ENCODE results near the gene PHACTR4.

Gene PHACTR4

DNA sequence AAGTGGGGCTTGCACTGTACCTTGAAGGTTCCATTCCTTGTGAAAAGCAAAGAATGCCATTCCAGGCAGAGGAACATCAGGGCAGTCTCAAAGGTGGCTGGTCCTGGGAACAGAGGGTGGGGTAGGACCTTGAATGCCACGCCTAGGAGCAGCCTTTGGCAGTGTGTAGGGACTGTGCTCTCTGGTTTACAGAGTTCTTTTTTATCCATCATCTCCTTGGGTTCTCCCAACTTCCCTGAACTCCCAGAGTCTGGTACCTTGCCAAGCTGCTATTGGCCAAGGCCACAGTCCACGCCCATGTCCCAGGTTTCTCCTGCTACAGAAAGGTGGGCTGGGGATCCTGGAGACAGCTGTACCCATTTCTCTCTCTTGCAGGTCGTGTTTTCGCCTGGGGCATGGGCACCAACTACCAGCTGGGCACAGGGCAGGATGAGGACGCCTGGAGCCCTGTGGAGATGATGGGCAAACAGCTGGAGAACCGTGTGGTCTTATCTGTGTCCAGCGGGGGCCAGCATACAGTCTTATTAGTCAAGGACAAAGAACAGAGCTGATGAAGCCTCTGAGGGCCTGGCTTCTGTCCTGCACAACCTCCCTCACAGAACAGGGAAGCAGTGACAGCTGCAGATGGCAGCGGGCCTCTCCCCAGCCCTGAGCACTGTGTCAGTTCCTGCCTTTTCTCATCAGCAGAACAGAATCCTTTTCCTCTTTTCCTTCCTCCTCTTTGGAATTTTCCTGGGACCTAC, 168.1 kb downstream of the PHACTR4 start:
- H3K4me3 ChIP-seq (replicated peaks; ENCODE audit: insufficient read depth, low read length): no peak overlapping the region
- no peaks in the 10 kb centered on the region for H3K27me3 ChIP-seq (ENCODE audit: insufficient read depth, poor library complexity, severe bottlenecking)
- no peak overlapping the region for H3K27ac ChIP-seq (replicated peaks)
- TF ChIP-seq POLR2AphosphoS5 (IDR thresholded peaks at IDR 0.05; ENCODE audit: low read depth) (no peak), GABPA (IDR thresholded peaks at IDR 0.05; ENCODE audit: low read depth) (no peak), SPI1 (IDR thresholded peaks at IDR 0.05; ENCODE audit: borderline replicate concordance, low read depth) (no peak)
- TF ChIP-seq, protein P1, sequence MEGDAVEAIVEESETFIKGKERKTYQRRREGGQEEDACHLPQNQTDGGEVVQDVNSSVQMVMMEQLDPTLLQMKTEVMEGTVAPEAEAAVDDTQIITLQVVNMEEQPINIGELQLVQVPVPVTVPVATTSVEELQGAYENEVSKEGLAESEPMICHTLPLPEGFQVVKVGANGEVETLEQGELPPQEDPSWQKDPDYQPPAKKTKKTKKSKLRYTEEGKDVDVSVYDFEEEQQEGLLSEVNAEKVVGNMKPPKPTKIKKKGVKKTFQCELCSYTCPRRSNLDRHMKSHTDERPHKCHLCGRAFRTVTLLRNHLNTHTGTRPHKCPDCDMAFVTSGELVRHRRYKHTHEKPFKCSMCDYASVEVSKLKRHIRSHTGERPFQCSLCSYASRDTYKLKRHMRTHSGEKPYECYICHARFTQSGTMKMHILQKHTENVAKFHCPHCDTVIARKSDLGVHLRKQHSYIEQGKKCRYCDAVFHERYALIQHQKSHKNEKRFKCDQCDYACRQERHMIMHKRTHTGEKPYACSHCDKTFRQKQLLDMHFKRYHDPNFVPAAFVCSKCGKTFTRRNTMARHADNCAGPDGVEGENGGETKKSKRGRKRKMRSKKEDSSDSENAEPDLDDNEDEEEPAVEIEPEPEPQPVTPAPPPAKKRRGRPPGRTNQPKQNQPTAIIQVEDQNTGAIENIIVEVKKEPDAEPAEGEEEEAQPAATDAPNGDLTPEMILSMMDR (IDR thresholded peaks at IDR 0.05; ENCODE audit: insufficient read depth, low read length): no peak
- TF ChIP-seq, protein P2, sequence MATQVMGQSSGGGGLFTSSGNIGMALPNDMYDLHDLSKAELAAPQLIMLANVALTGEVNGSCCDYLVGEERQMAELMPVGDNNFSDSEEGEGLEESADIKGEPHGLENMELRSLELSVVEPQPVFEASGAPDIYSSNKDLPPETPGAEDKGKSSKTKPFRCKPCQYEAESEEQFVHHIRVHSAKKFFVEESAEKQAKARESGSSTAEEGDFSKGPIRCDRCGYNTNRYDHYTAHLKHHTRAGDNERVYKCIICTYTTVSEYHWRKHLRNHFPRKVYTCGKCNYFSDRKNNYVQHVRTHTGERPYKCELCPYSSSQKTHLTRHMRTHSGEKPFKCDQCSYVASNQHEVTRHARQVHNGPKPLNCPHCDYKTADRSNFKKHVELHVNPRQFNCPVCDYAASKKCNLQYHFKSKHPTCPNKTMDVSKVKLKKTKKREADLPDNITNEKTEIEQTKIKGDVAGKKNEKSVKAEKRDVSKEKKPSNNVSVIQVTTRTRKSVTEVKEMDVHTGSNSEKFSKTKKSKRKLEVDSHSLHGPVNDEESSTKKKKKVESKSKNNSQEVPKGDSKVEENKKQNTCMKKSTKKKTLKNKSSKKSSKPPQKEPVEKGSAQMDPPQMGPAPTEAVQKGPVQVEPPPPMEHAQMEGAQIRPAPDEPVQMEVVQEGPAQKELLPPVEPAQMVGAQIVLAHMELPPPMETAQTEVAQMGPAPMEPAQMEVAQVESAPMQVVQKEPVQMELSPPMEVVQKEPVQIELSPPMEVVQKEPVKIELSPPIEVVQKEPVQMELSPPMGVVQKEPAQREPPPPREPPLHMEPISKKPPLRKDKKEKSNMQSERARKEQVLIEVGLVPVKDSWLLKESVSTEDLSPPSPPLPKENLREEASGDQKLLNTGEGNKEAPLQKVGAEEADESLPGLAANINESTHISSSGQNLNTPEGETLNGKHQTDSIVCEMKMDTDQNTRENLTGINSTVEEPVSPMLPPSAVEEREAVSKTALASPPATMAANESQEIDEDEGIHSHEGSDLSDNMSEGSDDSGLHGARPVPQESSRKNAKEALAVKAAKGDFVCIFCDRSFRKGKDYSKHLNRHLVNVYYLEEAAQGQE (IDR thresholded peaks at IDR 0.05; ENCODE audit: insufficient replicate concordance, low read depth): no peak
- no peak for DNase-seq (ENCODE audit: low read depth in 1 of 2, low spot score in 1 of 2)

DNA sequence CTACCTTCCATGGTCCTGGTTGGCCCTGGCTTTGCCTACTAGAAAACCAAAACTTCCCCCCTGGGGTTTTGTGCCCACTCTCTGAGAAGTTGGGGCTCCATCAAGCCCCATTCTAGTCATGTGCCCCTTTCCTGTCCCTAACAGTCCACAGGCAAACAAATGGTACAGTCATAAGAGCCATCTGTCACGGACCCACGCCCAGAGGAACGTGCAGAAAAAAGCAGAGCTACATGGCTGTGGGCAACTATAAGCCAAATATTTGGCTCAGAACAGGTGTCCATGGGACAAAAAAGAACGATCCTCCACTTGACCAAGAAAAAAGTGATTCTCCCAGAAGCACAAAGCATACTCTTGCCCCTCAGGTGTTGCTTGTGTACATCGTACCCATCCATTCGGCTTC, 168.7 kb downstream of the PHACTR4 start:
- no peak for TF ChIP-seq SPI1 (IDR thresholded peaks at IDR 0.05; ENCODE audit: borderline replicate concordance, low read depth)
- TF ChIP-seq GABPA (IDR thresholded peaks at IDR 0.05; ENCODE audit: low read depth): no peak
- TF ChIP-seq, protein P2 (IDR thresholded peaks at IDR 0.05; ENCODE audit: insufficient replicate concordance, low read depth): no peak
- no peak for TF ChIP-seq POLR2AphosphoS5 (IDR thresholded peaks at IDR 0.05; ENCODE audit: low read depth)
- TF ChIP-seq, protein P1 (IDR thresholded peaks at IDR 0.05; ENCODE audit: insufficient read depth, low read length): no peak
- no peak for DNase-seq (ENCODE audit: low read depth in 1 of 2, low spot score in 1 of 2)
- Histone ChIP-seq H3K4me3 (replicated peaks; ENCODE audit: insufficient read depth, low read length) (no peak overlapping the region), H3K27ac (replicated peaks) (no peak overlapping the region), H3K27me3 (ENCODE audit: insufficient read depth, poor library complexity, severe bottlenecking) (no peaks in the 10 kb centered on the region)

DNA sequence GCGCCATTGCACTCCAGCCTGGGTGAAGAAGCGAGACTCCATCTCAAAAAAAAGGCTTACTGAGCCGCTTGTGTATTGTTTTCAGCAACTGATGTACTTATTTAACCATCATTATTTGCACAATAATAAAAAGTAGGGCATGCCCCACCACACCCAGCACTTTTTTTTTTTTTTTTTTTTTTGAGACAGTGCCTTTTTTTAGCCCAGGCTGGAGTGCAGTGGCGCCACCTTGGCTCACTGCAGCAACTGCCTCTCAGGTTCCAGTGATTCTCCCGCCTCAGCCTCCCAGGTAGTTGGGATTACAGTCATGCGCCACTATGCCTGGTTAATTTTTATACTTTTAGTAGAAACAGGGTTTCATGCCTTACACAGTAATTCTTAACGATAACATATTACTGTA, 171.1 kb downstream of the PHACTR4 start:
- H3K27me3 ChIP-seq (ENCODE audit: insufficient read depth, poor library complexity, severe bottlenecking): no peaks in the 10 kb centered on the region
- H3K27ac ChIP-seq (replicated peaks): no peak overlapping the region
- TF ChIP-seq, protein P1 (IDR thresholded peaks at IDR 0.05; ENCODE audit: insufficient read depth, low read length): no peak
- no peak for TF ChIP-seq SPI1 (IDR thresholded peaks at IDR 0.05; ENCODE audit: borderline replicate concordance, low read depth)
- no peak for TF ChIP-seq GABPA (IDR thresholded peaks at IDR 0.05; ENCODE audit: low read depth)
- TF ChIP-seq, protein P2 (IDR thresholded peaks at IDR 0.05; ENCODE audit: insufficient replicate concordance, low read depth): no peak
- 0 out of 2 replicates have a peak, but pooled peaks have one; percentile 11 for TF ChIP-seq POLR2AphosphoS5 (IDR thresholded peaks at IDR 0.05; ENCODE audit: low read depth)
- DNase-seq (ENCODE audit: low read depth in 1 of 2, low spot score in 1 of 2): no peak
- H3K4me3 ChIP-seq (replicated peaks; ENCODE audit: insufficient read depth, low read length): no peak overlapping the region

All from HL-60 (cell line).